GM18505 (cell line): ENCODE results near the gene RPL23.

Experiments
- ATAC-seq: cut with Tn5 transposase; IDR thresholded peaks from one replicate; pipeline ENCODE4 v1.9.1; 2021; ENCODE audit not compliant: unreplicated experiment
- POLR2A ChIP-seq: IDR thresholded peaks from 4 replicates; pipeline ENCODE4 v1.6.1; 2011; ENCODE audit warnings: borderline replicate concordance; ENCODE audit not compliant: insufficient read depth, insufficient read length; ENCODE audit errors: extremely low read depth

RPL23 gene

DNA sequence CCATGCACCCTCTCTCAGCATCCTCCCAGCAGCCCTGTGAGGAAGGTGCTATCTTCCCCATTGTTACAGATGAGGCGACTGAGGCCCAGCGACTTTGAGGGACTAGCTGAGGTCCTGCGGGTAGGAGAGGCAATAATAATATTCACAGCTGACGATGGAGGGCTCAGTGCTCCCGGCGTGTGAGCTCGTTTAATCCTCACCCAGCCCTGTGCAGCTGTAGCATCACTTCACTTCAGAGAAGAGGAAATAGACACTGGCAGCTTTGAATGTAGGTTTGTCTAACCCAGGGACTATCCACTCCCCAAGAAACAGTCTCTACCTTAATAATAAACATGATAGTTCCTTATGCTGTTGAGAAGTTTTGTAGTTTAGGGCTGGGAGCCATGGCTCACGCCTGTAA, 37.9 kb upstream of the RPL23 start:
- no peak for TF ChIP-seq POLR2A
- no peak for ATAC-seq

DNA sequence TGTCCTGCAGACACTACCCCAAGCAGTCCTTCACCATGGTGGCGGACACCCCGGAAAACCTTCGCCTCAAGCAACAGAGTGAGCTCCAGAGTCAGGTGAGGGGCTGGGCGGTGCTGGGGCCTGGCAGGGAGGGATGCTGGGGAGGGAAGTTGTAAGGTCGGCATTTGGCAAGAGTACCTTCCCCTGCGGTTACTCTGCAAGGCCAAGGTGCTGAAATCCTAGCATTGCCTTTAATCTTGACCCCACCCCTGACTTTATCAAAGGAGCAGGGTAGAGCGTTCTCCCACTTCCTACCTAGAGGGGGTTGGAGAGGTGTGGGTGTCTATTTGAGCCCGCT, 36.9 kb upstream of the RPL23 start:
- TF ChIP-seq POLR2A, result no peak
- ATAC-seq, result no peak

DNA sequence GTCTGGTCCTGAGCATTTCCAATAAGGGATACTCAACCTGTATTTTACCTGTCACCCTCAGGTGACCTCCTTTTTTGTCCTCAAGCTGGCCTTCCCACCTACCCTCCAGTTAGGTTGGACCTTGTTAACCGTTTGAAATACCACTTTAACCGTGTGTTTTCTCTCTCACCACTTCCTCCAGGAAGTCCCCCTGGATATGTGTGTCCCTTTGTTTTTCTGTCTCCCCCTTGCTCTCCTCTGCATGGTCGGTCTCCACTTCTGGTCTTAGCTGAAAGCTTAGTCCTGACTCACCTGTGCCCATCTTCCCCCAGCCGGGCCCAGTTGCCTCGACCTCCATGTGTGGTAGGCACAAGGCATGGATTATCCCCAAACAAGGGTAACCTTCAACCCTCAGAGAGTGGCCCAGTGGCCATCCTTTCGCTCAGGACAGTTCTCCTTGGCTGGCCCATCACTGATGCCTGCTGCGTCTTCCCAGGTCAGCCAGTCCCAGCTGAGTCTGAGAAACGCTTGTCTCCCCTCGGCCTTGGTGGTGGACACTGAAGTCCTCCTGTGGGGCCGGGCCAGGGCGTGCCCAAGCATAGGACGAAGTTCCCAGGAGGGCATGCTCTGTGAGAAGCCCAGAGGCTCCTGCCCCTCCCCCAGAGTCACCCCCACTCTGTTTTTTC, 36.4 kb upstream of the RPL23 start:
- ATAC-seq, result no peak
- TF ChIP-seq POLR2A, result no peak

DNA sequence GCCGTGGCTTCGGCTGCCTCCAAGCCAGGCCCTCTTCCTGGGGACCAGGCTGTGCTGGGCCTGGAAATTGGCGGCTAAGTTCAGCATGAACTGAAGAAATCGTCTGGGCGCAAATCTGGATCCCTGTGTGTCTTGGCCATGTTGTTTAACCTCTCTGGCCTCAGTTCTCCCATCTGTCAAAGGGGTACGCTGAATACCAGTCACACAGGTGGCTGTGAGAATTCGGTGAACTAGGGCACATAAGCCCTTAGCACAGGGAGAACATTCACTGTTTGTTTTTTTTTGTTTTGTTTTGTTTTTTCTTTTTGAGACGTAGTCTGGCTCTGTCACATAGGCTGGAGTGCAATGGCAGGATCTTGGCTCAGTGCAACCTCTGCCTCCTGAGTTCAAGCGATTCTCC, 35.3 kb upstream of the RPL23 start:
- no peak for TF ChIP-seq POLR2A
- ATAC-seq, result no peak

DNA sequence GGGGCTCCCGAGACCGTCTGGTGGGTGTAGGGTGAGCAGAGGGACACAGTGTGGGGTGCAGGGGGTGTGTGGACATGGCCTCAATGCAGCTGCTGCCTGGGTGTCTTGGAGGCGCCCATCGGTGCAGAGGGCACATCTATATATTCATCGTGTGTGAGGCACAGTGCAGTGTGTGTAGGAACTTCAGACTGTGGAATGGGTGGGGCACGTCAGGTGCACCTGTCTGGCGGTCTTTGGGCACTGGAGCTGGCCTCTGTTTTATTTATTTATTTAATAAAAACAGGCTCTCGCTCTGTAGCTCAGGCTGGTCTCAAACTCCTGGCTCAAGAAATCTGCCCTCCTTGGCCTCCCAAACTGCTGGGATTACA, 33.1 kb upstream of the RPL23 start:
- no peak for ATAC-seq

DNA sequence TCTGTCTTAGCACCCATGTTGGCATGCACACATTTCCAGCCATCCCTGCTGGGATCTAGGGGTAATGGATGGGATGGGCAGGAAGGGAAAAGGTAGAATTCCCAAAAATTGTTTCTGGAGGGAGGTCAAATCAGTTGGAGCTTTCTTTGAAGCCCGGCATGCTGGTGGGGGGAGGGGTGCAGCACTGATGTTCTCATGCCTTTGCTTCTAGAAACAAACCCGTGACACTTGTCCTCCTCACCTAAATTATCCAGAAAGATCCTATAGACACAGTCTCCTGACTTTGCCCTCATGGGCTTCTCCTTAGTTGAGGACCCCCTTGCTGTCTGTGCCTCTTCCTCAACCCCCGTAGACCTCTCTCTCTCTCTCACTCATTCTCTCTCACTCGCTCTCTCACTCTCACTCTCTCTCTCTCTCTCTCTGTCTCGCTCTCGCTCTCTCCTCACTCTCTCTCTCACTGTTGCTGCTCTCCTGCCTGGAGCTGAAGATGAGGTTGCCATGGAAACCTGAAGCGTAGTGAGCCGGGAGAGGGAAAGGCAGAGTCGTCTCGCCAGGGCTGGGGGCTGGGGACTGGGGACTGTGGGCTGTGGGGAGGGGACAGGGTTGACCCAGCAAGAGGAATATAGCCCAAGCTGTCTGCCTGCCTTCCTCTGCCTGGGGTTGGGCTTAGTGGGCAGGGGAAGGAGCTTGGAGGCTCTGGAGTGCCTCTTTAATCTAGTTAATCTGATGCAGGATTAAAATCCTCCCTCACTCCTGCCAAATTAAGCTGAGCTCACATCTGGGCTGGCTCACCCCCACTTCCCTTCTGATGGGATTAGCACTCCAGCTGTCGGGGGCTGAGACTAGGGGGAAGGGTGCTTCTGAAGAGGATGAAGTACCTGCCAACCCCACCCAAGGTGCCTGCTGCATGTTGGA, 32.5 kb upstream of the RPL23 start:
- no peak for ATAC-seq
- no peak for TF ChIP-seq POLR2A

More for the DNA sequence above, 33.1 kb upstream of the RPL23 start:
- no peak for TF ChIP-seq POLR2A

DNA sequence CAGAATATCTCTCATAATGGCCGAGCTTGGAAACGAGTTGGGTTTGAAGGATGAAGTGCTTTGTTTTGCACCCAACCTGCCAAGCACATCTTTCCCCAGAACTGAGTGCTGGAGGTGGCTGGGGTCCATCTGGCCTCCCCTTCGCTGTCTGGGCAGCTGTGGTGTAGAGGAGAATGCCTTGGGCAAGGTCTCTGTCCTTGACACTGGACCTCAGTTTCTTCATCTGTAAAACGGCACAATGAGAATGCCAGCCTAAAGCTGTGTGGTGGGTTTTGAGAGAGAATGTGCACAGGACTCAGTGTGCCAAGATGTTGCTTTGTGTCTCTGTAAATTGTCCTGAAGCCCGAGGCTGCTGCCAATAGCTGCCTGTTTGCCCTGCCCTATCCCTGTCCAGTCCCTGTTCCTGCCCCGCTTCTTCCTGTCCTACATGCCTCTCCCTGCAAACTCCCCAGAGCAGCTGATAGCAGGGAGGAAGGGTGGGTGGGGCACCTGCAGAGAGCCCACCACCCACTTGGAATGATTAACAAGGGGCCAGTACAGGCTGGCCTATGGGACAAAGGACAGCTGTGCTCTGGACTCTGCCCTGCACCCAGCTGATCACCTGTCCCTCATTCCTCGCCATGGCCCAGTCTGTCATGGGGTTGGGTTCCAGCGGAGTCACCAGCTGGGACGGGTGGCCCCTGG, 31.7 kb upstream of the RPL23 start:
- TF ChIP-seq POLR2A, result no peak
- ATAC-seq, result no peak

DNA sequence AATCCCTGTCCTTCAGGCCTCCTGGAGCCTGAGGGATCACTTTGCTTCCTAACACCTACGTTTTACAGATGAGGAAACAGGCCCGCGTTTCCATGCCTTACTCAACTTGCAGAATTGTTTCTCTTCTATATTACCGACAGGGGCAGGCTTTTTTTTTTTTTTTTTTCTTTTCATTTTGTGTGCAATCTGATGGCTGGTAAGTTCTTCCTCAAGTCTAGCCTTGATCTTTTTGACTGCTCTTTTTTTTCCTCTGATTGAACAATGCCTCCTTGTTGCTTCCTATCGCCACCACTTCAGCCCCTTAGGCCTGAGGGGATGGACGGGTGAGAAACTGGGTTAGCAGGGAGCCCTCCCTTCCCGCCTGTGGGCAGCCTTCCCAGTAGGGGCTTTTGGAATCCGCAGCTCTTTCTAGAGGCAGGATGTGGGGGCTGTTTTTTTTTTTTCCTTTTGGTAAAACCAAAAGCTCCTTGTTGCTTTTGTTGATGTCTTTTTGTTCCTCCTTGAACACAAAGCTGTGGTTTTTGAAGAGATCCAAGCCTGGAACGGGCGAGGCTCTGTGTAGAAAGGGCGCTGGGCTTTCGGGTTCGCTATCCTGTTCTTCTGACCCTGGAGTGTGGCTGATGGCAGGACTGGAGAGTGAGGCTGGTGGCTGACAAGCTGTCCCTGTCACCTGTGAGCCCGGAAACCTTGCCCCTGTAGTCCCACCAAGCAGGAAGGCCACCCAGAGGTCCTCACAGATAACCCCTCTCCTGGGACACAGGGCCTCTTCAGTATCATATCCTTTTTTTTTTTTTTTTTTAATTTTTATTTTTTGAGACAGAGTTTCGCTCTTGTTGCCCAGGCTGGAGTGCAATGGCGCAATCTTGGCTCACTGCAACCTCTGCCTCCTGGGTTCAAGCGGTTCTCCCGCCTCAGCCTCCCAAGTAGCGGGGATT, 30.3 kb upstream of the RPL23 start:
- ATAC-seq, result no peak
- no peak for TF ChIP-seq POLR2A

DNA sequence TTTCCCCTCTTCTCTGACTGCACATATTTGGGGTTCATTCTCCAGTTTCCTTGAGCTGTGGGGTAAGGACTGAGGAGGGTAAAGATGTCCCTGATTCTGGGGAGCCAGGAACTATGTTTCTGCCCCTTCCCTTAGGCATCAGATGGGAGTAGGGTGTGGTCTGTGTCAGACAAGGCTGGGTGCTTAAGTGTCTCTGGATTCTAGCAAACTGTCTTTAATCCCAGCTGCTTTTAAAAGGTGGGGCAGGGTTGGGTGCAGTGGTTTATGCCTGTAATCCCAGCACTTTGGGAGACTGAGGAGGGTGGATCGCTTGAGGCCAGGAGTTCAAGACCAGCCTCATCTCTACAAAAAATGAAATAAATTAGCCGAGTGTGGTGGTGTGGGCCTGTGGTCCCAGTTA, 29.3 kb upstream of the RPL23 start:
- ATAC-seq, result no peak
- TF ChIP-seq POLR2A, result no peak

DNA sequence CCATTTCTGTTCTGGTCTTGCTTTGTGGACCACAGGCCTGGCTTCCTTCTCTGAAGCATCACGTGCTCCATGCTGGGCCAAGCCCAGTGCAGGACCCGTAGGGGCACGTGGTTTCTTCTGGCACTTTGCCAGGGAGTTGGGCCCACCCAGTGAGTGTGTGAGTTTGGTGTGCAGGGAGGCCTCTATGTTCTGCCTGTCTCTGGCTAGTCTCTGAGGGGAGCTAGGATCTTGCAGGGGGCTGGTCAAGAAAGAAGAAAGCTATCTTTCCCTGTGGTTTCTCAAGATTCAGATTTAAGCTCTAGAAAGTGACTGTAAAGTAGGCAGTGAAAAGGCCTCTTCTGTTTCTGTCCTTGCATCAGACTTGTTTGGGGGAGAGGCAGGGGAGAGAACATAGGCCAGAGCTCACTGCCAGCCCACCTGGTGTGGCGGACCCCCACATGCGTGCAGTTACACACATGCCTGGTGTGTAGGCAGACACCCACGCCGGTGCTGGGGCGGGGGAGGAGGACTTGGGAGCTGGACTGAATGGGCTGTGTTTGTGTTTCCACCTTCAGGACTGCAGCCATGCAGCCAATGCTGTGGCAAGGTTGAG, 28.2 kb upstream of the RPL23 start:
- no peak for ATAC-seq
- no peak for TF ChIP-seq POLR2A

DNA sequence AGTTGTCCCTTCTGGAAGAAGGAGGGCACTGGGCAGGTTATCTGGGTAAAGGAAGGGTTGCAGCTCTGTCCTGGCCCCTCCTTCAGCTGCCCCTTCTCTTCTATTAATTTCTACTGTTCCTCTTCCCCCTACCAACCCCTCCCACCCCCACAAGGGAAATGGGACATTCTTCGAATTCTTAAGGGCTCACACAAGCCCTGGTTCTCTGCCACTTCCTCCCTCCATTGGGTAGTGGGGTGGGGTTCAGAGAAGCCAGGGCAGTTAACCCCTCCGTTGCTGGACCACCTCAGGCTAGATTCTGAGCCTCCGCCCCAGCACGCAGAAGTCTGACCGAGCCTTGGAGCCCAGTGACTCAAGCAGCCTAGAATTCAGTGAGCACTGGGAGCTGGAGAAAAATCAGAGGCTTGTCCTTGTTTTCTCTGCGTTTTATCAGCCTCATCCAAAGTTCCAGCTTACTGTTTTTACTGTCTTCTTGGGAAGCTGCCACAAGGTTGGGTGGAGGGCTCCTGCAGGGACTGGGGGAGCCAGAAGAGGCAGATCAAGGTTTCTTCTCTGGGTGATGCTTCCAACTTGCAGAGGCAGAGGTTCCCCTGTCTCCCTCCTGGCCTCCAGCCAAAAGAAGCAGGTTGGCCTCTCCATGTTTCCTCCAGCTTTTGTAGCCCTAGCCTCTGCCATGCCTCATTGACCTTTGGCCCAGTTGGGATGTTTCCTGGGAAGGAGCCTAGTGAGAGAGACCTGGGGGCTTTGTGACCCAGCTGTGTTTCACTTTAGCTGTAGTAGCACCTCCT, 26.6 kb upstream of the RPL23 start:
- ATAC-seq, result no peak
- TF ChIP-seq POLR2A, result no peak
